HUES64 (cell line): Measurements from ENCODE around the gene GRIN2D. TPM values are rescaled to one million over a fixed set of nuclear protein-coding genes. Genes with fewer than 3 reads are reported as not detected.
A peak's percentile ranks its signal among the peaks of the same experiment; 100 is the strongest.

ENCODE experiments used
- H3K27ac ChIP-seq: 2 replicates; pipeline ENCODE4 v1.7.0; 2013; ENCODE audit warnings: low read depth, low read length, inconsistent platforms
- H3K27me3 ChIP-seq: 2 replicates; pipeline ENCODE4 v1.6.1; 2013; ENCODE audit warnings: mild to moderate bottlenecking, low read length; ENCODE audit not compliant: insufficient read depth
- H3K36me3 ChIP-seq: 2 replicates; pipeline ENCODE4 v1.6.1; 2013; ENCODE audit warnings: mild to moderate bottlenecking, low read length; ENCODE audit not compliant: insufficient read depth
- H3K4me1 ChIP-seq: 2 replicates; pipeline ENCODE4 v1.6.1; 2013; ENCODE audit warnings: mild to moderate bottlenecking, low read length, moderate library complexity; ENCODE audit not compliant: insufficient read depth
- H3K4me3 ChIP-seq: 2 replicates; pipeline ENCODE4 v1.5.1; 2013; ENCODE audit warnings: mild to moderate bottlenecking, low read length, moderate library complexity
- H3K9ac ChIP-seq: 2 replicates; pipeline ENCODE4 v1.6.1; 2013; ENCODE audit warnings: mild to moderate bottlenecking, low read depth, low read length
- H3K9me3 ChIP-seq: 2 replicates; pipeline ENCODE4 v1.6.1; 2013; ENCODE audit warnings: low read depth, low read length; ENCODE audit not compliant: insufficient read depth
- WGBS: fragments of 150-250, 120-280 bp; methylation state at CpG from one replicate; pipeline ENCODE4 v1.1.7; 2013; ENCODE audit warnings: missing lambda C conversion rate; 5-methylcytosine and 5-hydroxymethylcytosine counted together
- polyA plus RNA-seq, 2 experiments: library from polyadenylated mRNA; stranded (reverse); fragments of 50-300 nt; gene quantifications; one replicate each; pipeline ENCODE4 v1.2.3, GENCODE V29; 2013

GRIN2D gene
- 1.4 TPM for polyA plus RNA-seq (2013, experiment 1 of 2)
- 3.4 TPM for polyA plus RNA-seq (2013, experiment 2 of 2)

DNA sequence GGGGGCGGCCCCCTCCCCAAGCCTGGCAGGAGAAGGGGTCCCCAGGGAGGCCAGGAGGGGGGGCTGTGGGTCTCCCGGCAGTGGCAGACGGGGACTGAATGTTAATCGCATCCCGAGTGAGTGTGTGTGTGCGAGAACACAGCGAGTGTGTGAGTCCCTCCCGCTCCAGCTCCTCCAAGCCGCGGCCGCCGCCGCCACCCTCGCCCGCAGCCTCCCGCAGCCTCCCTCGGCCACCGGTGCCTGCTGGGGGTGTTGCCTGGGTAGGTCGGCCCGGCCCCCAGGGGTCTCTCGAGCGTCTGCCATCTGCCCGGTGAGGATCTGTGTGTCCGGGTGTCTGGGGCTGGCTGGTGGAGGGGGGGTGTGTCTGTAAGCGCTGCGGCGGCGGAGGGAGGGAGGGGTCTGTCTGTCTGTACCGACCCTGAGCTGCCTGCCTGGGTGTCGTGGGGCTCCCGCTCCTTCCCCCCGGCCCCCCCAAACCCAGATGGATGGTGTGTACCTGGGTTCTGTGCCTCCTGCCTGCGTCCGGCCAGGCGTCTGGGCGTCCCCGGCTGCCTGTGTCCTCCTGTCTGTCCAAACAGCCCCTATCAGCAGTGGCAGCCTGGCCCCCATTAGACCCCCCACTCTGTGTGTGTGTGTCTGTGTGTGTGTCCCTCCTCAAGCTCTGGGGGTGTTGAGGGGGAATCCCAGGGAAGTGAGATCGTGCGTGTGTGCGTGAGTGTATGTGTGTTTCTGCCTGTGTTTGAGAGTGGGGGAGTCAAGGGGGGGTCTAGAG lies at the start of gene GRIN2D:
Gene GRIN2D, plus strand, starts transcription at position 110 of the 772 bp plus-strand sequence. CDS start 4,725 bp downstream, outside the sequence.
- peaks cover 9% of the 10 kb centered on the region; the same call in 1 of the 2 replicates for H3K4me1 ChIP-seq

DNA sequence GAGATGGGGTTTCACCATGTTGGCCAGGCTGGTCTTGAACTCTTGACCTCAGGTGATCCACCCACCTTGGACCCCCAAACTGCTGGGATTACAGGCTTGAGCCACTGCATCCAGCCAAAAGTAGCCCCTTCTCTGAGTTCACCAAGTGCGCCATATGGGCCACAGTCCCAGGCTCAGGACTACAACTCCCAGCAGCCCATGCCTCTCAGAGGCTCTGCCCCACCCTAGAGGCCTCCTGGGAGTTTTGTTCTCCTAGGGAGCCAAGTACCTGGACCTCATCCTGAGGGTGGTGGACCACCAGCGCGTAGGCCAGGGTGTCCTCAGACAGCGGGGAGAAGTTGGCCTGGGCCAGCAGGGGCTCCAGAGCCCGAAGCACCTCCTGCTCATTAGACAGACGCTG lies 48.6 kb upstream of the GRIN2D start:
- H3K9ac ChIP-seq = no peak overlapping the region
- H3K4me1 ChIP-seq = no peaks in the 10 kb centered on the region
- WGBS = 92% methylated on average over 6 of the region's 6 CpGs
- no peak overlapping the region for H3K4me3 ChIP-seq
- H3K27ac ChIP-seq = no peak overlapping the region
- no peaks in the 10 kb centered on the region for H3K9me3 ChIP-seq
- H3K36me3 ChIP-seq = no peaks in the 10 kb centered on the region
- no peaks in the 10 kb centered on the region for H3K27me3 ChIP-seq

More for the DNA sequence above, at the start of gene GRIN2D:
- Histone ChIP-seq H3K27me3 (peaks cover 59% of the 10 kb centered on the region), H3K9me3 (no peaks in the 10 kb centered on the region), H3K27ac (no peak within 1 kb of the TSS), H3K36me3 (peaks cover 9% of the 10 kb centered on the region), H3K4me3 (peak within 1 kb of the TSS; percentile 55), H3K9ac (peak within 1 kb of the TSS; percentile 41; the same call in 1 of the 2 replicates)
- 5% methylated on average over 40 of the region's 40 CpGs for WGBS

DNA sequence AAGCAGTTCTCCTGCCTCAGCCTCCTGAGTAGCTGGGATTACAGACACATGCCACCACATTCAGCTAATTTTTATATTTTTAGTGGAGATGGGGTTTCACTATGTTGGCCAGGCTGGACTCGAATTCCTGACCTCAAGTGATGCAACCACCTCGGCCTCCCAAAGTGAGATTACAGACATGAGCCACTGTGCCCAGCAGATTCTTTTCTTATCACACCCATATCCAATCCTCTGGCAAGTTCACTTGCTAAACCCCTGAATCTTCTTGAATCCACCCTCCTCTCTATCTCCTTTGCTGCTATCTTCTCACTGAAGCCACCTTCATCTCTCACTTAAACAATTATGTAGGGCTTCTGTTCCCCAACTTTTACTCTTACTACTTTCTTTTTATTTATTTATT lies 47.3 kb upstream of the GRIN2D start:
- Histone ChIP-seq H3K9ac (no peak overlapping the region), H3K27me3 (no peaks in the 10 kb centered on the region), H3K9me3 (no peaks in the 10 kb centered on the region), H3K27ac (no peak overlapping the region), H3K4me3 (no peak overlapping the region), H3K36me3 (no peaks in the 10 kb centered on the region), H3K4me1 (no peaks in the 10 kb centered on the region)
- WGBS = 97% methylated on average over 2 of the region's 2 CpGs

DNA sequence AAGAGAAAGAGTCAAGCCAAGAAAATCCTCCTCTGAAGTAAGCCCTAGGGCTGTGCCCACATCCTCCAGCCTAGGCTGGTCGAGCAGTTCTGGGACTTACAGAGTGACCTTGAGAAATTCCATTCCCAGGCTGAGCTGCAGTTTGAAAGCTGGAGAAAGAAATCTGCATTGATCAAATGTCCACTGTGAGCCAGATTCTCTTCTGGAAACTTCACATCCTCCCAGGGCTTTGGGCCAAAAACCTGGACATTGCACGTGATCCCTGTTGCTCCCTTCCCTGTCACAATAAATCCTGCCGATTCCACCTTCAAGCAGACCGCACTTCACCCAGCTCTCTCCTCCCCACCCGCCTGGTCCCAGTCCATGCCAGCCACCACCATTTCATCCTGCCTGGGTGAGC lies 45.4 kb upstream of the GRIN2D start:
- no peak overlapping the region for H3K9ac ChIP-seq
- no peaks in the 10 kb centered on the region for H3K36me3 ChIP-seq
- H3K4me1 ChIP-seq = no peaks in the 10 kb centered on the region
- no peaks in the 10 kb centered on the region for H3K27me3 ChIP-seq
- H3K4me3 ChIP-seq = no peak overlapping the region
- 87% methylated on average over 5 of the region's 5 CpGs for WGBS
- H3K27ac ChIP-seq = no peak overlapping the region
- H3K9me3 ChIP-seq = no peaks in the 10 kb centered on the region

DNA sequence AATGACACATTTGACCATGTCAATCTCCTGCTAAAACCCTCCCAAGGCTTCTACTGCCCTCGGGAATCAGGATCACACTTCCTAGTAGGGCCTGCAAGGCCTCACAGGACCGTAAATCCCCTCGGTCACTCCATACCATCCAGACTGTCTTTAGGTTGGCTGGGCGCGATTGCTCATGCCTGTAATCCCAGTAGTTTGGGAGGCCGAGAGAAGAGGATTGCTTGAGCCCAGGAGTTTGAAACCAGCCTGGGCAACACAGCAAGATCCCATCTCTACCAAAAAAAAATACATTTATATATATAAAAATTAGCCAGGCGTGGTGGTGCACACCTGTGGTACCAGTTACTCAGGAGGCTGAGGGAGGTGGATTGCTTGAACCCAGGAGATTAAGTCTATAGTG lies 44.7 kb upstream of the GRIN2D start:
- Histone ChIP-seq H3K9ac (no peak overlapping the region), H3K27ac (no peak overlapping the region), H3K4me3 (no peak overlapping the region), H3K36me3 (no peaks in the 10 kb centered on the region), H3K4me1 (no peaks in the 10 kb centered on the region), H3K27me3 (no peaks in the 10 kb centered on the region), H3K9me3 (no peaks in the 10 kb centered on the region)
- 93% methylated on average over 7 of the region's 7 CpGs for WGBS

DNA sequence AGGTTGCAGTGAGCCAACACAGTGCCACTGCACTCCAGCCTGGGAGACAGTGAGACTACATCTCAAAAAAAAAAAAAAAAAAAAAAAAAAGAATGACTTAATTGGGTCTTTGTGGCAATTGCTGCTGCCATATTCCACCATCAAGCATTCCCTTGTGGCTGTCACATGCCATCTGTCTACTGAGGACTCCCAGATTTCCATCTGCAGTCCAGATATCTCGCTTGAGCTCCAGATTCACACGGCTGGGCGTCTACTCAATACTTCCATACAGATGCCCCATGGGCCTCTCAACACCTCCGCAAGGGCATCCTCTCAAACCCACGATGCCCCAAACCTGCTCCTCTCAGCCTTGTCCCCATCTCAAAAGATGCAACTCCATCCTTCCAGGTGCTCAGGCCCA lies 42.6 kb upstream of the GRIN2D start:
- H3K27me3 ChIP-seq = no peaks in the 10 kb centered on the region
- no peaks in the 10 kb centered on the region for H3K36me3 ChIP-seq
- H3K9me3 ChIP-seq = no peaks in the 10 kb centered on the region
- no peak overlapping the region for H3K9ac ChIP-seq
- WGBS = 93% methylated on average over 5 of the region's 5 CpGs
- H3K4me3 ChIP-seq = no peak overlapping the region
- H3K27ac ChIP-seq = no peak overlapping the region
- H3K4me1 ChIP-seq = no peaks in the 10 kb centered on the region

DNA sequence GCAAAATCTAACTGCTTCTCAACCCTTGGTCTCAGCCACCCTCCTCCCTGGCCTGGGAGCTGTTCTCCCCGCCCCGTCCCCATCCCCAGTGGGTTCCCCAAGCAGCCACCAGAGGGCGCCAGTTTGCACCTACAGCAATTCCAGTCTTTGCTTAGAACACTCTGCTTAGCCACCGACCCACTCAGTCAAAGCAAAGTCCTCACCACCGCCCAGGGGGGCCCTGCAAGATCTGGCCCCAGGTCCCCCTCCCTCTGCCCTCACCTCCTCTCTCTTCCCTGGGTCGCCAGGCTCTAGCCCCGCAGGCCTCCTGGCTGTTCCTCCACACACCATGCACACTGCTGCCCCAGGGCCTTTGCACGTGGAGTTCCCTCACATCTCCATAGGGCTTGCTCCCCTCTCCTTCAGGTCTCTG lies 42.1 kb upstream of the GRIN2D start:
- Histone ChIP-seq H3K4me3 (no peak overlapping the region), H3K27ac (no peak overlapping the region)
- 51% methylated on average over 8 of the region's 8 CpGs for WGBS

DNA sequence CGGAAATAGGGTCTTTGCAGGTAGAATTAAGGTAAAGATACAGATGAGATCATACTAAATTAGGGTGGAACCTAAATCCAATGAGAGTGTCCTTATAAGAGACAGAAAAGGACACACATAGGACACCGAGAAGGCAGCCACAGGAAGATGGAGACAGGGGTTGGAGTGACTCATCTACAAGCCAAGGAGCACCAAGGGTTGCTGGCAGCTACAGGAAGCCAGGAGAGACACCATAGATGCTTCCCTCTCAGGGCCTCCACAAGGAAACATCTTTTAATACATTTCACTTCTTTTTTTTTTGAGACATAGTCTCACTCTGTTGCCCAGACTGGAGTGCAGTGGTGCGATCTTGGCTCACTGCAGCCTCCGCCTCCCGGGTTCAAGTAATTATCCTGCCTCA lies 39.8 kb upstream of the GRIN2D start:
- no peak overlapping the region for H3K4me3 ChIP-seq
- 97% methylated on average over 5 of the region's 5 CpGs for WGBS
- H3K27me3 ChIP-seq = no peaks in the 10 kb centered on the region
- H3K4me1 ChIP-seq = no peaks in the 10 kb centered on the region
- H3K36me3 ChIP-seq = no peaks in the 10 kb centered on the region
- H3K9ac ChIP-seq = no peak overlapping the region
- H3K27ac ChIP-seq = no peak overlapping the region
- no peaks in the 10 kb centered on the region for H3K9me3 ChIP-seq

More for the DNA sequence above, 42.1 kb upstream of the GRIN2D start:
- Histone ChIP-seq H3K9me3 (no peaks in the 10 kb centered on the region), H3K9ac (no peak overlapping the region), H3K4me1 (no peaks in the 10 kb centered on the region), H3K27me3 (no peaks in the 10 kb centered on the region), H3K36me3 (no peaks in the 10 kb centered on the region)

DNA sequence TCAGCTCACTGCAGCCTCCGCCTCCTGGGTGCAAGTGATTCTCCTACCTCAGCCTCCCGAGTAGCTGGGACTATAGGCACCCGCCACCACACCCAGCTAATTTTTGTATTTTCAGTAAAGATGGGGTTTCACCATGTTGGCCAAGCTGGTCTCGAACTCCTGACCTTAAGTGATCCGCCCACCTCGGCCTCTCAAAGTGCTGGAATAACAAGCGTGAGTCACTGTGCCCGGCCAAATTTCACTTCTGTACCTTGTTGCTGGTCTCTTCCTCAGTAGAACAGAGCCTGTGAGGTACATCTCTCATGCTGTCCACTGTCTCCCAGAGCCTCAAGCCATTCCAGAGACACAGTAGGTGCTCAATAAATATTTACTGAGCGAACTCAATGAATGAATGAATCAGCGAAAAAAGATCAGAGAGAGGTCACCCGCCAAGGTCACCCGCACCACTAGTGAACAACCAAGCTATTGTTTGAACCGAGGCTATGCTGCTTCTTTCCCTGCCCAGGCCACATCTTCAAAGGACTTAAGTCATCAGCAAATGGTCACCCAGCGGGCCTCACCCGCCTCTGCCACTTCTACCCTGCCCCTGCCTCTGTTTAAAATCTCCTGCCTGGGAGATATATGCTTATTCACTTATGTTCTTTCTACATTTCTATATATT lies 39.0 kb upstream of the GRIN2D start:
- no peaks in the 10 kb centered on the region for H3K4me1 ChIP-seq
- H3K9me3 ChIP-seq = no peaks in the 10 kb centered on the region
- H3K9ac ChIP-seq = no peak overlapping the region
- H3K4me3 ChIP-seq = no peak overlapping the region
- no peaks in the 10 kb centered on the region for H3K27me3 ChIP-seq
- WGBS = 82% methylated on average over 15 of the region's 15 CpGs
- no peaks in the 10 kb centered on the region for H3K36me3 ChIP-seq
- no peak overlapping the region for H3K27ac ChIP-seq

DNA sequence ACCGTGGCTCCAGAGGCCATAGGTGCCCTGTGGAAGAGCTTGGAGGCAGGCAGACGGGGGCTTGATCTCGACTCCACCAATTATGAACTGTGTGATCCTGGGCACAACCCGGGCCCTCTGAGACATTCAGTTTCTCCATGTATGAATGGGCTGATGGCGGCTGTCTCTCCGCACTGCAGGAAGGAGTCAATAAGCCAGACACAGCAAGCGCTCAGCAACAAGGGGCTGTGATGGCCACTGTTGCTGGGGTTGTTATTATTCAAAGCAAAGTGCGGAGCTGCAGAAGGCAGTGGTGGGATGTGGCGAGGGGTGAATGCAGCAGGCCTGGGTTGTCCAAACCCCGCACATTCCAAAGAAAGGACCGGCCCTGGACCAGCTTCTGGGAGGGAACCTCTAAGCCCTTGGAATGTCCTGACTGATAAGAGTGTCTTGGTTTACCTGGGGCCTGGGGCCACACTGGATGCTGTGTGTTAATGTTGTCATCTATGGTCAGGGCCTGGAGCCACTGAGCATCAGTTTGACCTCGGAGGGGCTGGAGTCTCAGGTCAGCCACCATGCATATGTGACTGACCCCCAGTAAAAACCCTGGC lies 38.0 kb upstream of the GRIN2D start:
- H3K4me1 ChIP-seq = no peaks in the 10 kb centered on the region
- WGBS = 84% methylated on average over 12 of the region's 12 CpGs
- H3K36me3 ChIP-seq = no peaks in the 10 kb centered on the region
- no peak overlapping the region for H3K9ac ChIP-seq
- H3K4me3 ChIP-seq = no peak overlapping the region
- H3K27me3 ChIP-seq = no peaks in the 10 kb centered on the region
- H3K27ac ChIP-seq = no peak overlapping the region
- no peaks in the 10 kb centered on the region for H3K9me3 ChIP-seq

DNA sequence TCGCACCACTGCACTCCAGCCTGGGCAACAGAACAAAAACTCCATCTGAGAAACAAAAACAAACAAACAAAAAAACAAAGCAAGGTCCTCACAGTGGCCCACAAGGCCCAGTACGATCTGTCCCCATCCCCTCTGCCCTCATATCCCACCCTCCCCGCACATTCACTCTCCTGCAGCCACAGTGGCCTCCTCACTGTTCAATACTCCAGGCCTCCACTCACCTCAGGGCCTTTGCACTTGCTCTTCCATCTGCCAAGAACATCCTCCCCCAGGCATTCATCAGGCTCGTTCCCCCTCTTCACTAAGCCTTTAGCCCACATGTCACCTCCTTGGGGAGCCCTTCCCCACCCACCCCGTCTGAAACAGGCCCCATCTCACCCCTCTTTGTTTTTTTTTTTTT lies 34.3 kb upstream of the GRIN2D start:
- Histone ChIP-seq H3K4me1 (no peaks in the 10 kb centered on the region), H3K36me3 (peaks cover 3% of the 10 kb centered on the region; the same call in 1 of the 2 replicates), H3K27me3 (no peaks in the 10 kb centered on the region), H3K4me3 (no peak overlapping the region), H3K9me3 (no peaks in the 10 kb centered on the region), H3K27ac (no peak overlapping the region), H3K9ac (no peak overlapping the region)
- 91% methylated on average over 5 of the region's 5 CpGs for WGBS
